A549 treated with AZD9567 at 1 μM for 4 hours (cell line): ENCODE measurements around the gene LCE2A. TPM values are rescaled to one million over a fixed set of nuclear protein-coding genes. Genes with fewer than 3 reads are reported as not detected.

Experiments used
- total RNA-seq: library from RNA; stranded (reverse); fragments of 200-300 nt; extraction: Qiagen RNA extraction; gene quantifications from 5 replicates; pipeline ENCODE4 v1.2.3, GENCODE V29; 2022; ENCODE audit not compliant: insufficient read depth

Gene LCE2A, protein sequence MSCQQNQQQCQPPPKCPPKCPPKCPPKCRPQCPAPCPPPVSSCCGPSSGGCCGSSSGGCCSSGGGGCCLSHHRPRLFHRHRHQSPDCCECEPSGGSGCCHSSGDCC
- total RNA-seq = not detected in 5 replicates

DNA sequence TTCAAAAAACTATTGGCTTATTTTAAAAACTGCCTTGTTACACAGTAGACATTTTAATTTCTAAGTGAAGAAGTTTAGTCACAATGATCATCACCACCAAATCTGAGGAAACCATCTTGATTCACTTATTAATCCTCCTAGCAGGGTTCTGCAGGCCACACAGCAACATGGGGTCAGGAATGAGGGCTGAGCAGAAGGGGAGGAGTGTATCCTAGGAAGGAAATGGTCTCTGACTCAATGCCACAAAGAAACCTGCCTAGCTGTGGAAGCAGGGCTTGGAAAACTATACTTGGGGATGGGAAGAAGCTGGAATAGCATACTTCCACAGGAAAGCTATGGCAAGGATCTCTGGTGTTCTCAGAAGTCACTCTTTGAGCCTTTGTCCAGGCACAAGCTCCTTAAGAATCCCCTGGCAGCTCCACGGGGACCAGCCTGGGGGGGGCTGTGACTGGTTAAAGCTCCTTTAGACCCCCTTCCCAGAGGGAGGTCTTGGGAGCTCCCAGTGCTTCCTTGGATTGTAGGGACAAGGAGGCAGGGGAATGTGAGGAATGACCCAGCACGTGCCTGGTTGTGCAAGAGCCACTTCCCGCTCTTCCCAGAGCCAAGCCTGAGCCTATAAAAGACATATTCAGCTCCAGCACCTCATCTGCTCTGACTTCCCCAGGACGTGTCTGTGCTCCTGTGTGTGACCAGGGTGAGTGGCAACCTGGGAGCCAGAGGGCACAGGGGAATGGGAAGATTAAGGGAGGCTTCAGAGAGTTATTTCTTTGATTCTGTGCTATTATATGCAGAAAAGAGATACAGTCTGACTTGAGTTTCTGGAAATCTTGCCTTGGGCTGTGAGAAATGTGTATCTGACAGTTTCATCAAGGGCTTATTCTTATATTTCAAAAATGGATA is at the start of gene LCE2A:
TSS of gene LCE2A (plus strand) at position 645 of the 900 bp plus-strand sequence. CDS start 557 bp downstream, outside the sequence.

DNA sequence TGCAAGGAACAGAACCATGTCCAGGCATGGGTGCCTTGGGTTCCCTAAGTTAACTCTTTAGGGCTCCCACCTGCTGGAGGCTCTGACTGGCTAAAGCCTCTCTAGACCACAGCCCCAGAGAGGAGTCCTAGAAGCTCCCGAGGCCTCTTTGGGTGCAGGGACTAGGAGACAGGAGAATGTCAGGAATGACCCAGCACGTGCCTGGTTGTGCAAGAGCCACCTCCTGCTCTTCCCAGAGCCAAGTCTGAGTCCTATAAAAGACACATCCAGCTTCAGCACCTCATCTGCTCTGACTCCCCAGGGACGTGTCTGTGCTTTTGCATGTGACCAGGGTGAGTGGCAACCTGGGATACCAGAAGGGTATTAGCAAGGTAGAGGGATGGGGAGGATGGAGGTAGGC is 35.0 kb upstream of the LCE2A start, which contains the start of gene LCE2D:
TSS of gene LCE2D (plus strand) at position 283 of the 400 bp plus-strand sequence. CDS start 726 bp downstream, outside the sequence.

DNA sequence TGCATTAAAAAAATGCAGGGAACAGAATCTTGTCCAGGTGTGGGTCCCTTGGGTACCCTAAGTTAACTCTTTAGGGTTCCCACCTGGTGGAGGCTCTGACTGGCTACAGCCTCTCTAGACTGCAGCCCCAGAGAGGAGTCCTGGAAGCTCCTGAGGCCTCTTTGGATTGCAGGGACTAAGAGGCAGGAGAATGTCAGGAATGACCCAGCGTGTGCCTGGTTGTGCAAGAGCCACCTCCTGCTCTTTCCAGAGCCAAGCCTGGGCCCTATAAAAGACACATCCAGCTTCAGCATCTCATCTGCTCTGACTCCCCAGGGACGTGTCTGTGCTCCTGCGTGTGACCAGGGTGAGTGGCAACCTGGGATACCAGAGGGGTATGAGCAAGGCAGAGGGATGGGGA is 23.2 kb upstream of the LCE2A start, which contains the start of gene LCE2C:
TSS of gene LCE2C (plus strand) at position 297 of the 400 bp plus-strand sequence. CDS start 737 bp downstream, outside the sequence.

DNA sequence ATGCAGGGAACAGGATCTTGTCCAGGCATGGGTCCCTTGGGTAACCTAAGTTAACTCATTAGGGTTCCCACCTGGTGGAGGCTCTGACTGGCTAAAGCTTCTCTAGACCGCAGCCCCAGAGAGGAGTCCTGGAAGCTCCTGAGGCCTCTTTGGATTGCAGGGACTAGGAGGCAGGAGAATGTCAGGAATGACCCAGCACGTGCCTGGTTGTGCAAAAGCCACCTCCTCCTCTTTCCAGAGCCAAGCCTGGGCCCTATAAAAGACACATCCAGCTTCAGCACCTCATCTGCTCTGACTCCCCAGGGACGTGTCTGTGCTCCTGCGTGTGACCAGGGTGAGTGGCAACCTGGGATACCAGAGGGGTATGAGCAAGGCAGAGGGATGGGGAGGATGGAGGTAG is 12.3 kb upstream of the LCE2A start, which contains the start of gene LCE2B:
TSS of gene LCE2B (plus strand) at position 301 of the 400 bp plus-strand sequence. CDS start 721 bp downstream, outside the sequence.

DNA sequence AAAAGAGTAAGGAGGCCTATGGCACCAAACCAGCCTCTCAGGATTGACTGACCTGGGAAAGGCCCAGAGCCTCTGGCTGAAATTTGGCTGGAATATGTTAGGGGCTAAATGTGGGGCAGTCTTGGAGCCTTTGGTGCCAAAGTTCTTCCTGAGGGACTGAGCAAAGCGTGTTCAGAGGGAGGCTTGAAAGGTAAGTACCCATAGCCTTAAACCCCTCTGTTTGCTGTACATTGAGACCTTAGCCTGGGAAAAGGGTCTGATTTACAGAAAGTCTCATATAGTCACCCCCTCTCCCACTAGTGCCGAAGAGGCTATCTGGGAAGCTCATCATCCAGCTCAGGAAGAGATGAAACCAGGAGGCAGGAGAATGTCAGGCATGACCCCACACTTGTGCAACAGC is 9.7 kb downstream of the LCE2A start, which contains the start of gene LCE4A:
TSS of gene LCE4A (plus strand) at position 301 of the 400 bp plus-strand sequence. CDS start 916 bp downstream, outside the sequence.

Other genes with a start within 250 kb of the LCE2A start
- gene LCE5A, start 187.5 kb upstream of the LCE2A start, total RNA-seq = not detected in 5 replicates
- gene CRCT1, start 183.9 kb upstream of the LCE2A start, total RNA-seq = 0.21 to 0.83 TPM (median 0.34 TPM) in 4 of 5 replicates, not detected in the other
- gene LCE3E, start 131.6 kb upstream of the LCE2A start, total RNA-seq = 0.15 TPM in 1 of 5 replicates, not detected in the others
- 1.2 to 1.8 TPM (median 1.4 TPM) in 4 of 5 replicates, not detected in the other for gene LCE3D, start 117.8 kb upstream of the LCE2A start, total RNA-seq
- not detected in 5 replicates for gene LCE3C, start 98.1 kb upstream of the LCE2A start, total RNA-seq
- not detected in 5 replicates for gene LCE3B, start 84.5 kb upstream of the LCE2A start, total RNA-seq
- not detected in 5 replicates for gene LCE3A, start 75.2 kb upstream of the LCE2A start, total RNA-seq
- not detected in 5 replicates for gene LCE2D, start 35.0 kb upstream of the LCE2A start, total RNA-seq
- not detected in 5 replicates for gene LCE2C, start 23.1 kb upstream of the LCE2A start, total RNA-seq
- gene LCE2B, start 12.2 kb upstream of the LCE2A start, total RNA-seq = not detected in 5 replicates
- not detected in 5 replicates for gene LCE4A, start 9.8 kb downstream of the LCE2A start, total RNA-seq
- not detected in 5 replicates for gene KPRP, start 59.7 kb downstream of the LCE2A start, total RNA-seq
- not detected in 5 replicates for gene LCE1F, start 76.8 kb downstream of the LCE2A start, total RNA-seq
- 0.07 TPM in 1 of 5 replicates, not detected in the others for gene LCE1E, start 87.9 kb downstream of the LCE2A start, total RNA-seq
- not detected in 5 replicates for gene LCE1D, start 98.4 kb downstream of the LCE2A start, total RNA-seq
- not detected in 5 replicates for gene LCE1C, start 108.3 kb downstream of the LCE2A start, total RNA-seq
- gene LCE1B, start 113.6 kb downstream of the LCE2A start, total RNA-seq = 0.09 TPM in 1 of 5 replicates, not detected in the others
- not detected in 5 replicates for gene LCE1A, start 129.1 kb downstream of the LCE2A start, total RNA-seq
- gene LCE6A, start 144.5 kb downstream of the LCE2A start, total RNA-seq = not detected in 5 replicates
- not detected in 5 replicates for gene LCE7A, start 161.7 kb downstream of the LCE2A start, total RNA-seq
- not detected in 5 replicates for gene SMCP, start 180.0 kb downstream of the LCE2A start, total RNA-seq
- 0.05 to 0.09 TPM (median 0.08 TPM) in 4 of 5 replicates, not detected in the other for gene IVL, start 210.2 kb downstream of the LCE2A start, total RNA-seq
- gene SPRR5, start 248.9 kb downstream of the LCE2A start, total RNA-seq = not detected in 5 replicates